ENCODE data around the gene TAF15. TPM values are rescaled to one million over a fixed set of nuclear protein-coding genes. Genes with fewer than 3 reads are reported as not detected.

The TAF15 gene
- total and polyA plus RNA-seq, 2 donors (not counting 1 experiment from before 2014, with no cell fraction given), result 22.9 to 84.1 TPM

- DNase-seq (ENCODE audit: low read depth in 2 of 2), result no peak
- H3K27me3 ChIP-seq (ENCODE audit: control insufficient read depth, insufficient read depth, low read length), result no peaks in the 10 kb centered on the region
- H3K9ac ChIP-seq (ENCODE audit: insufficient read depth, low read length), result no peak overlapping the region
- H3K27ac ChIP-seq (ENCODE audit: insufficient read depth, low read length), result no peak overlapping the region
- H2AFZ ChIP-seq (ENCODE audit: low read length), result no peak overlapping the region
- no peaks in the 10 kb centered on the region for H3K4me1 ChIP-seq (ENCODE audit: control insufficient read depth, extremely low read depth, insufficient read depth, low read length)
- H4K20me1 ChIP-seq (ENCODE audit: control insufficient read depth, extremely low read depth, insufficient read depth, low read length), result no peaks in the 10 kb centered on the region
- H3K4me2 ChIP-seq (ENCODE audit: extremely low read depth, insufficient read depth, low read length), result no peak overlapping the region
- no peaks in the 10 kb centered on the region for H3K79me2 ChIP-seq (ENCODE audit: control insufficient read depth, insufficient read depth, low read length)
- no peak for TF ChIP-seq EZH2 (IDR thresholded peaks at IDR 0.05; ENCODE audit: low read length, missing control alignments)
- TF ChIP-seq CTCF (conservative IDR thresholded peaks at IDR 0.05 in 1 of 2, IDR thresholded peaks at IDR 0.05 in 1 of 2; ENCODE audit: low read depth in 1 of 2, low read length in 2 of 2), result no peak
- H3K36me3 ChIP-seq (ENCODE audit: control insufficient read depth, insufficient read depth, low read length), result no peaks in the 10 kb centered on the region
- no peak overlapping the region for H3K4me3 ChIP-seq (replicated peaks in 1 of 4; ENCODE audit: control extremely low read depth in 1 of 4, insufficient read depth in 1 of 4, low read depth in 3 of 4, low read length in 4 of 4)
- no peaks in the 10 kb centered on the region for H3K9me3 ChIP-seq (ENCODE audit: control insufficient read depth, insufficient read depth, low read depth, low read length)
These were observed 84.9 kb downstream of the TAF15 start for GRCh38 chr17:35894206-35894605.

GRCh38 chr17:35895636-35896587 is 86.6 kb downstream of the TAF15 start:
- DNase-seq (ENCODE audit: low read depth in 2 of 2), result peak; percentile 16 to 67
- Histone ChIP-seq H3K4me3 (replicated peaks in 1 of 4; ENCODE audit: control extremely low read depth in 1 of 4, insufficient read depth in 1 of 4, low read depth in 3 of 4, low read length in 4 of 4) (no peak overlapping the region), H4K20me1 (ENCODE audit: control insufficient read depth, extremely low read depth, insufficient read depth, low read length) (no peaks in the 10 kb centered on the region), H3K36me3 (ENCODE audit: control insufficient read depth, insufficient read depth, low read length) (no peaks in the 10 kb centered on the region), H2AFZ (ENCODE audit: low read length) (no peak overlapping the region), H3K79me2 (ENCODE audit: control insufficient read depth, insufficient read depth, low read length) (no peaks in the 10 kb centered on the region), H3K4me1 (ENCODE audit: control insufficient read depth, extremely low read depth, insufficient read depth, low read length) (no peaks in the 10 kb centered on the region), H3K27me3 (ENCODE audit: control insufficient read depth, insufficient read depth, low read length) (no peaks in the 10 kb centered on the region), H3K27ac (ENCODE audit: insufficient read depth, low read length) (no peak overlapping the region), H3K9me3 (ENCODE audit: control insufficient read depth, insufficient read depth, low read depth, low read length) (no peaks in the 10 kb centered on the region), H3K4me2 (ENCODE audit: extremely low read depth, insufficient read depth, low read length) (no peak overlapping the region), H3K9ac (ENCODE audit: insufficient read depth, low read length) (no peak overlapping the region)
- TF ChIP-seq CTCF (conservative IDR thresholded peaks at IDR 0.05 in 1 of 2, IDR thresholded peaks at IDR 0.05 in 1 of 2; ENCODE audit: low read depth in 1 of 2, low read length in 2 of 2), result no peak
- no peak for TF ChIP-seq EZH2 (IDR thresholded peaks at IDR 0.05; ENCODE audit: low read length, missing control alignments)

Other genes with a start within 250 kb of the TAF15 start
- not detected in 2 replicates for gene SLFN14, start 248.7 kb upstream of the TAF15 start, total RNA-seq
- gene SLFN14, start 248.7 kb upstream of the TAF15 start, polyA plus RNA-seq, result not detected in 2 replicates
- gene PEX12, start 230.9 kb upstream of the TAF15 start, total RNA-seq, result 6.2 and 7.1 TPM in 2 replicates
- gene PEX12, start 230.9 kb upstream of the TAF15 start, polyA plus RNA-seq, result 9.5 and 9.7 TPM in 2 replicates
- 61.6 and 109 TPM in 2 replicates for gene AP2B1, start 222.2 kb upstream of the TAF15 start, total RNA-seq
- 226 and 236 TPM in 2 replicates for gene AP2B1, start 222.2 kb upstream of the TAF15 start, polyA plus RNA-seq
- gene RASL10B, start 77.8 kb upstream of the TAF15 start, total RNA-seq, result 1.5 and 4.1 TPM in 2 replicates
- 0.44 and 0.78 TPM in 2 replicates for gene RASL10B, start 77.8 kb upstream of the TAF15 start, polyA plus RNA-seq
- not detected in 2 replicates for gene GAS2L2, start 56.2 kb upstream of the TAF15 start, total RNA-seq
- gene GAS2L2, start 56.2 kb upstream of the TAF15 start, polyA plus RNA-seq, result not detected in 2 replicates
- gene C17orf50, start 48.6 kb upstream of the TAF15 start, total RNA-seq, result not detected in 2 replicates
- gene C17orf50, start 48.6 kb upstream of the TAF15 start, polyA plus RNA-seq, result not detected in 2 replicates
- 2.8 and 4.6 TPM in 2 replicates for gene MMP28, start 13.8 kb upstream of the TAF15 start, total RNA-seq
- 0.49 and 1.1 TPM in 2 replicates for gene MMP28, start 13.8 kb upstream of the TAF15 start, polyA plus RNA-seq
- not detected in 2 replicates for gene HEATR9, start 59.4 kb downstream of the TAF15 start, total RNA-seq
- not detected in 2 replicates for gene HEATR9, start 59.4 kb downstream of the TAF15 start, polyA plus RNA-seq
- not detected in 2 replicates for gene CCL5, start 70.9 kb downstream of the TAF15 start, total RNA-seq
- 0.03 and 0.07 TPM in 2 replicates for gene CCL5, start 70.9 kb downstream of the TAF15 start, polyA plus RNA-seq
- under 0.01 and 0.83 TPM in 2 replicates for gene RDM1, start 121.3 kb downstream of the TAF15 start, total RNA-seq
- 0.48 and 0.75 TPM in 2 replicates for gene RDM1, start 121.3 kb downstream of the TAF15 start, polyA plus RNA-seq
- not detected in 2 replicates for gene LYZL6, start 134.2 kb downstream of the TAF15 start, total RNA-seq
- not detected in 2 replicates for gene LYZL6, start 134.2 kb downstream of the TAF15 start, polyA plus RNA-seq
- gene CCL16, start 172.0 kb downstream of the TAF15 start, total RNA-seq, result not detected in 2 replicates
- not detected in 2 replicates for gene CCL16, start 172.0 kb downstream of the TAF15 start, polyA plus RNA-seq
- gene CCL14, start 177.2 kb downstream of the TAF15 start, total RNA-seq, result not detected in 2 replicates
- not detected in 2 replicates for gene CCL14, start 177.2 kb downstream of the TAF15 start, polyA plus RNA-seq
- not detected in 2 replicates for gene CCL15, start 192.1 kb downstream of the TAF15 start, total RNA-seq
- gene CCL15, start 192.1 kb downstream of the TAF15 start, polyA plus RNA-seq, result not detected in 2 replicates
- not detected in 2 replicates for gene CCL23, start 208.5 kb downstream of the TAF15 start, total RNA-seq
- not detected in 2 replicates for gene CCL23, start 208.5 kb downstream of the TAF15 start, polyA plus RNA-seq